ENCODE results near the gene PCBP3. TPM values are rescaled to one million over a fixed set of nuclear protein-coding genes. Genes with fewer than 3 reads are reported as not detected.

The PCBP3 gene
- total RNA-seq, 2 experiments from 2014 or later: 4.8 to 5.8 TPM

- ChIA-PET CTCF (interaction anchor here (0.6 kb wide), 1 partner anchor 10 kb away, joined by 3 read pairs; no protein-coding TSS in a partner anchor), POLR2A (no interaction called here)
- Mint-ChIP-seq H3K4me1 (no peaks in the 10 kb centered on the region), H3K27me3 (no peaks in the 10 kb centered on the region), H3K9me3 (no peaks in the 10 kb centered on the region), H3K36me3 (ENCODE audit: low read depth) (no peaks in the 10 kb centered on the region), H3K4me3 (no peak overlapping the region), H3K27ac (no peak overlapping the region)
- no peak for DNase-seq
Observed at GRCh38 chr21:45910548-45911221, 267.2 kb downstream of the PCBP3 start.

- no peaks in the 10 kb centered on the region for H3K27me3 Mint-ChIP-seq
- ChIA-PET POLR2A (no interaction called here), CTCF (no interaction called here)
Observed at GRCh38 chr21:45911806-45912325, 268.3 kb downstream of the PCBP3 start.

GRCh38 chr21:45912611-45913417 is 269.3 kb downstream of the PCBP3 start:
- CTCF ChIA-PET: no interaction called here
- Mint-ChIP-seq H3K27ac (no peak overlapping the region), H3K27me3 (no peaks in the 10 kb centered on the region), H3K36me3 (ENCODE audit: low read depth) (no peaks in the 10 kb centered on the region), H3K4me3 (no peak overlapping the region), H3K9me3 (no peaks in the 10 kb centered on the region), H3K4me1 (no peaks in the 10 kb centered on the region)
- POLR2A ChIA-PET: no interaction called here
- no peak for DNase-seq

More at GRCh38 chr21:45911806-45912325, 268.3 kb downstream of the PCBP3 start:
- Mint-ChIP-seq H3K36me3 (ENCODE audit: low read depth) (no peaks in the 10 kb centered on the region), H3K27ac (no peak overlapping the region), H3K9me3 (no peaks in the 10 kb centered on the region), H3K4me1 (no peaks in the 10 kb centered on the region), H3K4me3 (no peak overlapping the region)
- no peak for DNase-seq

- H3K4me3 Mint-ChIP-seq: no peak overlapping the region
- H3K9me3 Mint-ChIP-seq: no peaks in the 10 kb centered on the region
- no peak overlapping the region for H3K27ac Mint-ChIP-seq
- ChIA-PET POLR2A (no interaction called here), CTCF (no interaction called here)
- no peak for DNase-seq
- no peaks in the 10 kb centered on the region for H3K27me3 Mint-ChIP-seq
- H3K36me3 Mint-ChIP-seq (ENCODE audit: low read depth): no peaks in the 10 kb centered on the region
- H3K4me1 Mint-ChIP-seq: no peaks in the 10 kb centered on the region
Observed at GRCh38 chr21:45913418-45913765, 269.9 kb downstream of the PCBP3 start.

- no peak overlapping the region for H3K27ac Mint-ChIP-seq
- H3K4me3 Mint-ChIP-seq: no peak overlapping the region
- H3K4me1 Mint-ChIP-seq: no peaks in the 10 kb centered on the region
- H3K36me3 Mint-ChIP-seq (ENCODE audit: low read depth): no peaks in the 10 kb centered on the region
- POLR2A ChIA-PET: no interaction called here
- CTCF ChIA-PET: no interaction called here
- no peak for DNase-seq
- no peaks in the 10 kb centered on the region for H3K9me3 Mint-ChIP-seq
- H3K27me3 Mint-ChIP-seq: no peaks in the 10 kb centered on the region
Observed at GRCh38 chr21:45913886-45914285, 270.4 kb downstream of the PCBP3 start.

- Mint-ChIP-seq H3K27me3 (no peaks in the 10 kb centered on the region), H3K4me3 (no peak overlapping the region), H3K4me1 (no peaks in the 10 kb centered on the region), H3K27ac (no peak overlapping the region), H3K36me3 (ENCODE audit: low read depth) (no peaks in the 10 kb centered on the region), H3K9me3 (no peaks in the 10 kb centered on the region)
- DNase-seq: no peak
- ChIA-PET POLR2A (no interaction called here), CTCF (no interaction called here)
Observed at GRCh38 chr21:45914321-45914845, 270.9 kb downstream of the PCBP3 start.

- no peaks in the 10 kb centered on the region for H3K27me3 Mint-ChIP-seq
- no peak overlapping the region for H3K27ac Mint-ChIP-seq
- DNase-seq: no peak
- no peaks in the 10 kb centered on the region for H3K9me3 Mint-ChIP-seq
- no peaks in the 10 kb centered on the region for H3K4me1 Mint-ChIP-seq
- H3K36me3 Mint-ChIP-seq (ENCODE audit: low read depth): no peaks in the 10 kb centered on the region
- H3K4me3 Mint-ChIP-seq: no peak overlapping the region
- ChIA-PET POLR2A (no interaction called here), CTCF (no interaction called here)
Observed at GRCh38 chr21:45916011-45916840, 272.7 kb downstream of the PCBP3 start.

GRCh38 chr21:45917241-45917640 is 273.7 kb downstream of the PCBP3 start:
- Mint-ChIP-seq H3K4me3 (no peak overlapping the region), H3K9me3 (no peaks in the 10 kb centered on the region), H3K36me3 (ENCODE audit: low read depth) (no peaks in the 10 kb centered on the region), H3K4me1 (no peaks in the 10 kb centered on the region), H3K27me3 (no peaks in the 10 kb centered on the region), H3K27ac (no peak overlapping the region)
- ChIA-PET POLR2A (no interaction called here), CTCF (no interaction called here)
- no peak for DNase-seq

GRCh38 chr21:45918011-45918410 is 274.5 kb downstream of the PCBP3 start:
- Mint-ChIP-seq H3K4me3 (no peak overlapping the region), H3K36me3 (ENCODE audit: low read depth) (no peaks in the 10 kb centered on the region), H3K4me1 (peaks cover 2% of the 10 kb centered on the region), H3K27me3 (no peaks in the 10 kb centered on the region), H3K27ac (no peak overlapping the region), H3K9me3 (no peaks in the 10 kb centered on the region)
- ChIA-PET CTCF (no interaction called here), POLR2A (no interaction called here)
- no peak for DNase-seq

- POLR2A ChIA-PET: no interaction called here
- Mint-ChIP-seq H3K9me3 (no peaks in the 10 kb centered on the region), H3K27me3 (no peaks in the 10 kb centered on the region), H3K4me3 (no peak overlapping the region), H3K4me1 (peaks cover 4% of the 10 kb centered on the region), H3K36me3 (ENCODE audit: low read depth) (no peaks in the 10 kb centered on the region), H3K27ac (no peak overlapping the region)
- DNase-seq: no peak
- CTCF ChIA-PET: no interaction called here
Observed at GRCh38 chr21:45918835-45919447, 275.4 kb downstream of the PCBP3 start.

GRCh38 chr21:45919593-45919992 is 276.1 kb downstream of the PCBP3 start:
- Mint-ChIP-seq H3K9me3 (no peaks in the 10 kb centered on the region), H3K27ac (no peak overlapping the region), H3K27me3 (no peaks in the 10 kb centered on the region), H3K4me3 (no peak overlapping the region), H3K36me3 (ENCODE audit: low read depth) (no peaks in the 10 kb centered on the region), H3K4me1 (peaks cover 4% of the 10 kb centered on the region)
- ChIA-PET POLR2A (no interaction called here), CTCF (no interaction called here)
- DNase-seq: no peak

GRCh38 chr21:45920824-45921600 is 277.5 kb downstream of the PCBP3 start:
- H3K4me3 Mint-ChIP-seq: no peak overlapping the region
- POLR2A ChIA-PET: no interaction called here
- H3K36me3 Mint-ChIP-seq (ENCODE audit: low read depth): no peaks in the 10 kb centered on the region
- CTCF ChIA-PET: interaction anchor here (0.9 to 1.3 kb wide), 2 partner anchors 11 to 52 kb away, joined by 3 to 4 read pairs; no protein-coding TSS in a partner anchor
- no peaks in the 10 kb centered on the region for H3K27me3 Mint-ChIP-seq
- peaks cover 4% of the 10 kb centered on the region for H3K4me1 Mint-ChIP-seq
- no peaks in the 10 kb centered on the region for H3K9me3 Mint-ChIP-seq
- no peak overlapping the region for H3K27ac Mint-ChIP-seq
- DNase-seq: no peak
